Measurements from ENCODE around the gene ECE1. TPM values are rescaled to one million over a fixed set of nuclear protein-coding genes. Genes with fewer than 3 reads are reported as not detected.

The ECE1 gene
- total and polyA plus RNA-seq, 2 experiments from 2014 or later, result 42.4 to 59.1 TPM

GRCh38 chr1:21266119-21266774, 24.0 kb downstream of the ECE1 start:
- Histone ChIP-seq H3K27me3 (no peaks in the 10 kb centered on the region), H3K36me3 (peaks cover 4% of the 10 kb centered on the region), H3K9me3 (ENCODE audit: low read depth) (no peaks in the 10 kb centered on the region), H3K4me1 (ENCODE audit: low read depth) (peaks cover 30% of the 10 kb centered on the region), H3K4me3 (no peak overlapping the region), H3K27ac (no peak overlapping the region)
- peak in 1 of 2 donors; percentile 19 for DNase-seq (ENCODE audit: low read depth in 1 of 2, low spot score in 1 of 2)
- no peak for TF ChIP-seq CTCF (IDR thresholded peaks at IDR 0.05; ENCODE audit: low read depth, low read length)

- no peaks in the 10 kb centered on the region for H3K27me3 ChIP-seq
- H3K9me3 ChIP-seq (ENCODE audit: low read depth), result no peaks in the 10 kb centered on the region
- no peak for TF ChIP-seq CTCF (IDR thresholded peaks at IDR 0.05; ENCODE audit: low read depth, low read length)
- H3K4me3 ChIP-seq, result no peak overlapping the region
- DNase-seq (ENCODE audit: low read depth in 1 of 2, low spot score in 1 of 2), result no peak
- peaks cover 34% of the 10 kb centered on the region for H3K4me1 ChIP-seq (ENCODE audit: low read depth)
- peaks cover 1% of the 10 kb centered on the region for H3K36me3 ChIP-seq
- no peak overlapping the region for H3K27ac ChIP-seq
Measured at GRCh38 chr1:21265644-21266043, 24.6 kb downstream of the ECE1 start.

- Histone ChIP-seq H3K4me3 (no peak overlapping the region), H3K36me3 (no peaks in the 10 kb centered on the region), H3K27ac (no peak overlapping the region), H3K9me3 (ENCODE audit: low read depth) (no peaks in the 10 kb centered on the region), H3K4me1 (ENCODE audit: low read depth) (peaks cover 34% of the 10 kb centered on the region), H3K27me3 (no peaks in the 10 kb centered on the region)
- no peak for DNase-seq (ENCODE audit: low read depth in 1 of 2, low spot score in 1 of 2)
- no peak for TF ChIP-seq CTCF (IDR thresholded peaks at IDR 0.05; ENCODE audit: low read depth, low read length)
Measured at GRCh38 chr1:21264898-21265297, 25.4 kb downstream of the ECE1 start.

- Histone ChIP-seq H3K36me3 (no peaks in the 10 kb centered on the region), H3K4me3 (no peak overlapping the region), H3K9me3 (ENCODE audit: low read depth) (no peaks in the 10 kb centered on the region), H3K27me3 (no peaks in the 10 kb centered on the region), H3K27ac (peak overlapping the region; percentile 88), H3K4me1 (ENCODE audit: low read depth) (peaks cover 30% of the 10 kb centered on the region)
- DNase-seq (ENCODE audit: low read depth in 1 of 2, low spot score in 1 of 2), result no peak
- TF ChIP-seq CTCF (IDR thresholded peaks at IDR 0.05; ENCODE audit: low read depth, low read length), result no peak
Measured at GRCh38 chr1:21263653-21264225, 26.5 kb downstream of the ECE1 start.

- H3K27ac ChIP-seq, result peak overlapping the region; percentile 88
- peaks cover 30% of the 10 kb centered on the region for H3K4me1 ChIP-seq (ENCODE audit: low read depth)
- DNase-seq (ENCODE audit: low read depth in 1 of 2, low spot score in 1 of 2), result no peak
- no peaks in the 10 kb centered on the region for H3K36me3 ChIP-seq
- H3K9me3 ChIP-seq (ENCODE audit: low read depth), result no peaks in the 10 kb centered on the region
- TF ChIP-seq CTCF (IDR thresholded peaks at IDR 0.05; ENCODE audit: low read depth, low read length), result no peak
- no peaks in the 10 kb centered on the region for H3K27me3 ChIP-seq
- no peak overlapping the region for H3K4me3 ChIP-seq
Measured at GRCh38 chr1:21263052-21263429, 27.2 kb downstream of the ECE1 start.

Data from cardiac muscle cell (in vitro differentiated cells and primary cell).